Loucy (cell line): Measurements from ENCODE around the gene NEDD4L.

Source experiments
- H2AFZ ChIP-seq: fragments of 200-600 bp; sonication (generic); 2 replicates; pipeline ENCODE4 v1.6.0; 2016; ENCODE audit warnings: antibody characterized with exemption, mild to moderate bottlenecking, low read length, moderate library complexity
- H3F3A ChIP-seq: fragments of 200-600 bp; 2 replicates; pipeline ENCODE4 v1.6.0; 2016; ENCODE audit warnings: antibody characterized with exemption, low read depth, mild to moderate bottlenecking
- H3K27me3 ChIP-seq: fragments of 200-600 bp; sonication (generic); 2 replicates; pipeline ENCODE4 v1.6.1; 2014; ENCODE audit warnings: low read length, mild to moderate bottlenecking; ENCODE audit not compliant: insufficient read depth, poor library complexity, severe bottlenecking
- H3K36me3 ChIP-seq: fragments of 200-600 bp; sonication (generic); 2 replicates; pipeline ENCODE4 v1.6.1; 2016; ENCODE audit warnings: low read length; ENCODE audit not compliant: insufficient read depth
- H3K4me1 ChIP-seq: fragments of 200-600 bp; sonication (generic); 2 replicates; pipeline ENCODE4 v1.5.1; 2014; ENCODE audit warnings: low read length, mild to moderate bottlenecking; ENCODE audit not compliant: insufficient read depth, poor library complexity, severe bottlenecking
- H3K4me2 ChIP-seq: fragments of 200-600 bp; sonication (generic); 2 replicates; pipeline ENCODE4 v1.6.0; 2014; ENCODE audit warnings: antibody characterized with exemption, low read length, low read depth, mild to moderate bottlenecking; ENCODE audit not compliant: poor library complexity, severe bottlenecking
- H3K4me3 ChIP-seq: fragments of 200-600 bp; sonication (generic); 2 replicates; pipeline ENCODE4 v1.5.1; 2014; ENCODE audit warnings: low read length, mild to moderate bottlenecking, mixed read lengths; ENCODE audit not compliant: poor library complexity, severe bottlenecking
- H3K79me2 ChIP-seq: fragments of 200-600 bp; sonication (generic); 2 replicates; pipeline ENCODE4 v1.6.1; 2014; ENCODE audit warnings: low read length; ENCODE audit not compliant: insufficient read depth
- H3K9ac ChIP-seq: fragments of 200-600 bp; sonication (generic); 2 replicates; pipeline ENCODE4 v1.6.0; 2014; ENCODE audit warnings: mild to moderate bottlenecking, low read depth, low read length, moderate library complexity; ENCODE audit not compliant: poor library complexity, severe bottlenecking
- H3K9me2 ChIP-seq: fragments of 200-600 bp; sonication (generic); replicated peaks from 2 replicates; pipeline ENCODE4 v1.6.1; 2016; ENCODE audit warnings: low read depth, low read length, mixed read lengths
- H3K9me3 ChIP-seq: fragments of 200-600 bp; sonication (generic); 2 replicates; pipeline ENCODE4 v1.6.1; 2014; ENCODE audit warnings: mild to moderate bottlenecking, antibody characterized with exemption, low read length, low read depth; ENCODE audit not compliant: insufficient read depth
- H4K20me1 ChIP-seq: fragments of 200-600 bp; sonication (generic); 2 replicates; pipeline ENCODE4 v1.6.0; 2014; ENCODE audit warnings: antibody characterized with exemption, low read length, mild to moderate bottlenecking; ENCODE audit not compliant: insufficient read depth, poor library complexity, severe bottlenecking
- CTCF ChIP-seq: fragments of 200-600 bp; sonication (generic); conservative IDR thresholded peaks from 2 replicates; pipeline ENCODE4 v1.5.1; 2014; ENCODE audit warnings: mild to moderate bottlenecking, antibody characterized with exemption, low read length
- EZH2phosphoT487 ChIP-seq: fragments of 200-600 bp; IDR thresholded peaks from 2 replicates; pipeline ENCODE4 v1.6.1; 2018; ENCODE audit warnings: antibody characterized with exemption, mild to moderate bottlenecking, moderate library complexity, borderline replicate concordance

Gene NEDD4L

DNA sequence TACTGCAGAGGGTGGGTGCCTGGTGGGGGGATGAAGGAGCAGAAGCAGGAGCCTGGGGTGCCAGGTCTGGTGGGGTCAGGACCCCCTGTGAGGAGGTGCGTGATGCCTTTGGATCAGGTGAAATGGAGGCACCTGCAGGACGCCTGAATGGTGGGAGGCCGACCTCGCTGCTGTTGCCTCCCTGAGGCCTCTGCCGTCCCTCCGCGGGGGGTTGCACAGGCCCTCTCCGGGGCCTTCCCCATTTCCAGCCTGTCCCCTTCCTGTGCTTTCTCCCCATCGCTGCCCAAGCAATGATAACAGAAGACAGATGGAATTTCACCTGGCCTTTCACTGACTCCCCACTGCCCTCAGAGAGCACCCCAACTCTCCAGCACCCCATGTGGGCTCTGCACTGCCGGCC lies 325.6 kb downstream of the NEDD4L start:
- no peak overlapping the region for H2AFZ ChIP-seq
- peaks cover 4% of the 10 kb centered on the region; the same call in 1 of the 2 replicates for H3K36me3 ChIP-seq
- no peaks in the 10 kb centered on the region for H3K27me3 ChIP-seq
- no peaks in the 10 kb centered on the region for H3K9me3 ChIP-seq
- no peaks in the 10 kb centered on the region for H3K79me2 ChIP-seq
- no peak overlapping the region for H3K9ac ChIP-seq
- no peaks in the 10 kb centered on the region for H3K9me2 ChIP-seq
- peaks cover 10% of the 10 kb centered on the region for H3K4me1 ChIP-seq
- no peaks in the 10 kb centered on the region for H4K20me1 ChIP-seq
- no peak overlapping the region for H3K4me3 ChIP-seq
- no peak overlapping the region for H3K4me2 ChIP-seq
- no peak for TF ChIP-seq CTCF
- TF ChIP-seq EZH2phosphoT487: no peak
- H3F3A ChIP-seq: no peaks in the 10 kb centered on the region

DNA sequence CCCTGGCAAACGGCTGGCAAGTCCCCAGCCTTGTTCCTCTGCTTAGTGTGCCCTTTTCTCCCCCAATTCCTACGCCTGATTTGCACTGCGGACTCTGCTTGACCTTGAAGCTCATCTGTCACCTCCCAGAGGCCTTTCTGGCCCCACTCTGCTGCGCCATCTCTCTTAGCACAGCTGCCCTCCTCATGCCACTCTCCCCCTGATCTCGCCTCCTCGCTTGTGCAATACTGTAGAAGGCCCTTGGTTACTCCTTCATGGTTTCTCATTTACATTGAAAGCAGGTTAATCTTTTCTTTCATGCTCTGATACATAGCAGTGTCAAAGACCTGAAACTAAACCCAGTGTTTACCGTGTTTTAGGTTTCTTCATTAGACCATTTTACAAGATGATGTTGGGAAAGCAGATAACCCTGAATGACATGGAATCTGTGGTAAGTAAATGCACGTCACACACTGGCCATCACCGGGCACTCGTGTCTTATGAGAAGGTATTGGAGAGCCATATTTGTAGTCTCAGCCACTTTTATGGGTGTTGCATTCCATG lies 326.1 kb downstream of the NEDD4L start:
- Histone ChIP-seq H3K9me3 (no peaks in the 10 kb centered on the region), H3F3A (no peaks in the 10 kb centered on the region), H3K4me1 (peaks cover 10% of the 10 kb centered on the region), H3K4me2 (no peak overlapping the region), H3K4me3 (no peak overlapping the region), H4K20me1 (no peaks in the 10 kb centered on the region), H3K36me3 (peaks cover 4% of the 10 kb centered on the region; the same call in 1 of the 2 replicates), H3K9me2 (no peaks in the 10 kb centered on the region), H3K9ac (no peak overlapping the region), H2AFZ (no peak overlapping the region), H3K27me3 (no peaks in the 10 kb centered on the region), H3K79me2 (no peaks in the 10 kb centered on the region)
- TF ChIP-seq CTCF: no peak
- TF ChIP-seq EZH2phosphoT487: no peak

- no peaks in the 10 kb centered on the region for H3K9me2 ChIP-seq
- no peak for TF ChIP-seq CTCF
- TF ChIP-seq EZH2phosphoT487: no peak
- H3K27me3 ChIP-seq: no peaks in the 10 kb centered on the region
- no peak overlapping the region for H2AFZ ChIP-seq
- H4K20me1 ChIP-seq: no peaks in the 10 kb centered on the region
- H3K4me1 ChIP-seq: peaks cover 10% of the 10 kb centered on the region
- H3K9me3 ChIP-seq: no peaks in the 10 kb centered on the region
- H3K79me2 ChIP-seq: no peaks in the 10 kb centered on the region
- no peak overlapping the region for H3K4me2 ChIP-seq
- H3K36me3 ChIP-seq: peaks cover 4% of the 10 kb centered on the region; the same call in 1 of the 2 replicates
- no peak overlapping the region for H3K4me3 ChIP-seq
- no peaks in the 10 kb centered on the region for H3F3A ChIP-seq
- no peak overlapping the region for H3K9ac ChIP-seq
These were observed 326.6 kb downstream of the NEDD4L start for GRCh38 chr18:58370612-58371011.
